Esophagus muscularis mucosa (tissue), 4 donors: Measurements from ENCODE around the gene SEPTIN7.

ENCODE experiments used
- EP300 ChIP-seq: sonication (generic); formaldehyde crosslinking; IDR thresholded peaks from one replicate; pipeline ENCODE4 v1.6.1; 2017; ENCODE audit warnings: antibody characterized with exemption
- POLR2A ChIP-seq: fragments of 450-650 bp; IDR thresholded peaks from one replicate; pipeline ENCODE4 v1.6.1; 2017; ENCODE audit warnings: antibody characterized with exemption, moderate library complexity, mild to moderate bottlenecking, low read depth
- POLR2AphosphoS5 ChIP-seq, 2 donors: sonication (generic); formaldehyde crosslinking; IDR thresholded peaks; one replicate each; pipeline ENCODE4 v1.6.1; 2017; ENCODE audit warnings: antibody characterized with exemption in 2 of 2
- TF ChIP-seq, protein P1 (sequence below), 3 experiments: fragments of 200-600 bp in 2 of 3; fragments of 450-650 bp in 1 of 3; sonication (generic) in 2 of 3; IDR thresholded peaks; one replicate each; pipeline ENCODE4 v1.5.1; 2017 to 2019; ENCODE audit warnings: antibody characterized with exemption in 3 of 3, mild to moderate bottlenecking in 2 of 3, moderate library complexity in 1 of 3

DNA sequence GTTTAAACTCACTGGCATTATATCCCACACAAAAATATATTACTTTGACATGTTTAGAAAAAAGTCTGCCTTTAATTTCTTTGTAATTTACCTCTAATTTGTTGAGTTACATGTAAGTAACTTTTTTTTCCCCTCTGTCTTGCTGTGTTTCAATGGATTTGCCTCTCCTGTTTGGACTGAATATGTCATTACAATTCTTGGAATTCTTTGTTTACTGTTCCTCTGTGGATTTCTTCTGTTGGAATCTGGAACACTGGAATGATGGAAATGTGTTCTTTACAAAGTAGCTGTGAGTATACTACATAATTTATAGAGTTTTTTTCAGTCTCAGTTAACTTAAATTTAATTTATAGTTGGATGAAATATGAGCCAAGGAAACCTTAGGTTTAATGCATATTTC is 30.4 kb downstream of the SEPTIN7 start:
- TF ChIP-seq POLR2A: no peak
- no peak for TF ChIP-seq POLR2AphosphoS5 (IDR thresholded peaks at IDR 0.05)
- TF ChIP-seq, protein P1, sequence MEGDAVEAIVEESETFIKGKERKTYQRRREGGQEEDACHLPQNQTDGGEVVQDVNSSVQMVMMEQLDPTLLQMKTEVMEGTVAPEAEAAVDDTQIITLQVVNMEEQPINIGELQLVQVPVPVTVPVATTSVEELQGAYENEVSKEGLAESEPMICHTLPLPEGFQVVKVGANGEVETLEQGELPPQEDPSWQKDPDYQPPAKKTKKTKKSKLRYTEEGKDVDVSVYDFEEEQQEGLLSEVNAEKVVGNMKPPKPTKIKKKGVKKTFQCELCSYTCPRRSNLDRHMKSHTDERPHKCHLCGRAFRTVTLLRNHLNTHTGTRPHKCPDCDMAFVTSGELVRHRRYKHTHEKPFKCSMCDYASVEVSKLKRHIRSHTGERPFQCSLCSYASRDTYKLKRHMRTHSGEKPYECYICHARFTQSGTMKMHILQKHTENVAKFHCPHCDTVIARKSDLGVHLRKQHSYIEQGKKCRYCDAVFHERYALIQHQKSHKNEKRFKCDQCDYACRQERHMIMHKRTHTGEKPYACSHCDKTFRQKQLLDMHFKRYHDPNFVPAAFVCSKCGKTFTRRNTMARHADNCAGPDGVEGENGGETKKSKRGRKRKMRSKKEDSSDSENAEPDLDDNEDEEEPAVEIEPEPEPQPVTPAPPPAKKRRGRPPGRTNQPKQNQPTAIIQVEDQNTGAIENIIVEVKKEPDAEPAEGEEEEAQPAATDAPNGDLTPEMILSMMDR (IDR thresholded peaks at IDR 0.05): no peak
- TF ChIP-seq EP300: no peak
